Activated CD4-positive, alpha-beta T cell treated with anti-CD3 and anti-CD28 coated beads, Interleukin-2, amount 50 U/mL, for 4 hours (primary cell): Measurements from ENCODE around the gene CROCC.

ENCODE experiments used
- DNase-seq, 2 experiments: peaks; one replicate each; pipeline ENCODE4 v3.0.0-alpha.2; 2020

The CROCC gene

GRCh38 chr1:17014671-17015567 lies 93.2 kb downstream of the CROCC start:
- DNase-seq: no peak

GRCh38 chr1:17016317-17016661 lies 94.6 kb downstream of the CROCC start:
- DNase-seq: no peak

DNA sequence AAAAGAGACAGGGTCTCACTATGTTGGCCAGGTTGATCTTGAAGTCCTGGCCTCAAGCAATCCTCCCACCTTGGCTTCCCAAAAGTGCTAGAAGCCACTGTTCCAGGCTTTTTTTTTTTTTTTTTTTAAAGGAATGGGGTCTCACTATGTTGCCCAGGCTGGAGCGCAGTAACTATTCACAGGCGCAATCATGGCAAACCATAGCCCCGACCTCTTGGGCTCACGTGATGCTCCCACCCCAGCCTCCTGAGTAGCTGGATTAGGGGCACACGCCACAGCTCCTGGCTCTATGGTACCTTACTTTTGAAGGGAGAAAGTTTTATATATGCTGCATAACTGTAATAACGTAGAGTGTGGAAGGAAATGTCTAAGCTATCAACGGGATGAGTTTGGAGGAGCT lies 95.7 kb downstream of the CROCC start:
- no peak for DNase-seq

DNA sequence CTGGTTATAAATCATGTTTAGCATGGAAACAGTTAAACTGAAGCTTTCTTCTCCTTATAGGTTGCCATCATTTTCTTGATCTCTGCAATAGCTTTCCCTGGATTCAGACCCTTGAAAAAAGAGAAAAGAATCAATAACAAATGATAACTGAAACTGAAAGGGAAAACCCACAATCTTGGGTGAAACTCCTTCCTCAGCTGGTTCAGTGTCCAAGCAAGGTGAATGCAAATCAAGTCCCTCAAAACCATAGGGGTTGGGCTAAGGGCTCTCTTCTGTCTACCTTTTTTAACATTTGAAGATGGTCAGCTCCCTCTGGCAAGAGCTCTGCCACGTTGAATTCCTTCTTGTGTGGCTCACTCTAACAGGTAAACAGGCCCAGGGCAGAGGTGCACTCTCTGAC lies 97.1 kb downstream of the CROCC start:
- DNase-seq: no peak

- no peak for DNase-seq
Observed at GRCh38 chr1:17020502-17020901, 98.8 kb downstream of the CROCC start.

- DNase-seq: no peak
Observed at GRCh38 chr1:17021896-17022295, 100.2 kb downstream of the CROCC start.
